GDM1 (cell line): ENCODE data around the gene CCND3.

Experiments used
- DNase-seq: peaks from one replicate; lab custom pipeline; 2025; lab: John Stamatoyannopoulos, UW

CCND3 gene

DNA sequence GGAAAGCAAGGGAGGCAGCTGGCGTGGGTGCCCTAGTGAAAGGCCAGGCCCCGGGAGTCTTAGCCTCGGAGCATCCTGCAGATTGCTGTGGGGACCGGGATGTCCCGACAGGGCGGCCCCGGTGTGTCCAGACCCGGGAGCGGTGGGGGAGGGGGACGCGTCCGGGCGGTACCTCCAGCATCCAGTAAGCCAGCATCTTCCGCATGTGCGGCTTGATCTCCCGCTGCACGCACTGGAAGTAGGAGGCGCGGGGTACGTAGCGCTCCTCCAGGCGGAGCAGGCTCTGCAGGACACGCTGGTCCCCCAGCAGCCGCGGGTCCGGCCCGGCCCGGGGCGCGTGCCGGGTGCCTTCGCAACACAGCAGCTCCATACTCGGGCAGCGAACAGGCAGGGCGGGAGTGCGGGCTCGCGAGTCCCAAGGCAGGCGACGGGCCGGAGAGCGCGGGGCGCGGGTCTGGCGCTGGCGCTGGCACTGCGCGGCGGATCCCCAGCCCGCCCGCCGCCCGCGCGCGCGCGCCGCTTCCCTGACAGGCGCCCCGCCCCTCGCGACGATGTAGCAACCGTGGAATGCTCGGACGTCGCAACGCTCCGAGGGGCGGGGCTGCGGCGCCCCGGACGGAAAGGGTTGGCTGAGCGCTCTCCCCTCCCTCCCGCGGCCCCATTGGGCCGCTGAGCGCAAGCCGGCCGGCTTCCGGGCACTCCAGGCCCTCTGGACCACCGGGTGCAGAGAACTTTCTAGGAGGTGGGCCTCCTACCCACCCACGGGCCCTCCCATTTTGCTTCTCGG lies at the start of gene CCND3:
Gene CCND3 (minus strand): TSS at position 529 of the 787 bp plus-strand sequence. CDS start 159 bp downstream, at position 370.
- peak; percentile 87 for DNase-seq

- no peak for DNase-seq
Observed at GRCh38 chr6:41986339-41986738, 44.7 kb upstream of the CCND3 start.

DNA sequence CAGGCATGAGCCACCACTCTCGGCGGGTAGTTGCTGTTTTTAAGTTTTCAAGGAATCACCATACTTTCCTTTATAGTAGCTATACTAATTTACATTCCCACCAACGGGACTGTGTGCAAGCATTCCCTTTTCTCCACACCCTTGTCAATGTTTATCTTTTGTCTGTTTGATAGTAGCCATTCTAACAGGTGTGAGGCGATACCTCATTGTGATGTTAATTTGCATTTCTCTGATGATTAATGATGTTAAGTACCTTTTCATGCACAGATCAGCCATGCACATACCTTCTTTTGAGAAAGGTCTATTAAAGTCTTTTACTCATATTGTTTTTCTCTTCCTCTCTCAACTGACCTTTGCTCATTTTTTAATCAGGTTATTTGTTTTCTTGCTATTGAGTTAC lies 43.0 kb upstream of the CCND3 start:
- no peak for DNase-seq

DNA sequence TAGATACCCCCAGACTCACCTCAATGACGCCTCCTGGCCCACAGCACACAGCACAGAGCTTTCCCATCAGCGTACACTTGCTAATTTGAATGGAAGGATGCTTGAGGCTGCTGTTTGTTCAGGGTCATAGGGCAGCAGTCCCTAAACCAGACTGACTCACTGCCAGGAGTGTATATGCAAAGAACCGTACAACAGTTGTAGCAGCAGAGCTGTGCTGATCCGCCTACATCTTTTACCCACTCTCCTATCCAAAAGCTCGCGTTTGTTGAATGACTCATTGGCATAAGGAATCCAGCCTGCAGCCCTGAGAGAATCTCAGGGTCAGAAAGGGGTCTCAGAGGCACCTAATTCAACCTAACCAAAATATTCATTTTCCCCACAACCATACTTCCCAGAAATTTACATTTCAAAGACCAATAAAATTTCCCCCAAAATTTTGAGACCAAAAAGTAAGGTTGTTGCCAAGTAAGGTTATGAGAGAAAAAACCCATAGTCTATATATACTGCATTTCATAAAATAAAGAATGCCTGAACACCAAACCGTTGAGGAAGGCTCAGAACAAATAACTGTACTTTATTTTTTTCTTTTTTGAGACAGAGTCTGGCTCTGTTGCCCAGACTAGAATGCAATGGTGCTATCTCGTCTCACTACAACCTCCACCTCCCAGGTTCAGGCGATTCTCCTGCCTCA lies 35.3 kb upstream of the CCND3 start:
- no peak for DNase-seq

- DNase-seq = no peak
Observed at GRCh38 chr6:41975276-41975675, 33.7 kb upstream of the CCND3 start.

DNA sequence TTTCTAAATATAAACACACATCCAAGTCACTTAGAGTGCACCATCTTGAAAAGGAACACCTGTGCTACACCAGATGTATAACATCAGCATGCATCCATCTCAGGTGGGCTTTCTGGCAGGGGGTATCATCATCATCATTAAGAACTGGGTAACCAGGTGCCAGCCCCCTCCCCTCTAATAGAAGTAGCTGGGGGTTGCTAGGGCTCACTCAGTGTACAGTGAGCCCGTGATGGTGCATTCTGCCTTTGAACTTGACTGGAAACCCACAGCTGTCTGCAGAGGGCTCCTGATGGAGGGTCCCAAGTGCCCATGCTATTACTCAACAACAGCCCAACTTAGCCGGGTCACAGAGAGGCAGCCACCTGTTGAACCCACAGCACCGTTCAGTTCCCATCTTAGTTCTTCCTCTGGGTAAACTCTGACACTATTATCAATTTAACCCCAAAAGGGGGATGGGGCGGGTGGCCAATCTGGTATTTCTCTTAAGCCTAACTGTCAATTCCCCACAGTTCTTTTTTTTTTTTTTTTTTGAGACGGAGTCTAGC lies 32.7 kb upstream of the CCND3 start:
- no peak for DNase-seq

- DNase-seq = no peak
Observed at GRCh38 chr6:41972826-41973225, 31.2 kb upstream of the CCND3 start.

GRCh38 chr6:41970436-41970846 lies 28.8 kb upstream of the CCND3 start:
- DNase-seq = no peak

DNA sequence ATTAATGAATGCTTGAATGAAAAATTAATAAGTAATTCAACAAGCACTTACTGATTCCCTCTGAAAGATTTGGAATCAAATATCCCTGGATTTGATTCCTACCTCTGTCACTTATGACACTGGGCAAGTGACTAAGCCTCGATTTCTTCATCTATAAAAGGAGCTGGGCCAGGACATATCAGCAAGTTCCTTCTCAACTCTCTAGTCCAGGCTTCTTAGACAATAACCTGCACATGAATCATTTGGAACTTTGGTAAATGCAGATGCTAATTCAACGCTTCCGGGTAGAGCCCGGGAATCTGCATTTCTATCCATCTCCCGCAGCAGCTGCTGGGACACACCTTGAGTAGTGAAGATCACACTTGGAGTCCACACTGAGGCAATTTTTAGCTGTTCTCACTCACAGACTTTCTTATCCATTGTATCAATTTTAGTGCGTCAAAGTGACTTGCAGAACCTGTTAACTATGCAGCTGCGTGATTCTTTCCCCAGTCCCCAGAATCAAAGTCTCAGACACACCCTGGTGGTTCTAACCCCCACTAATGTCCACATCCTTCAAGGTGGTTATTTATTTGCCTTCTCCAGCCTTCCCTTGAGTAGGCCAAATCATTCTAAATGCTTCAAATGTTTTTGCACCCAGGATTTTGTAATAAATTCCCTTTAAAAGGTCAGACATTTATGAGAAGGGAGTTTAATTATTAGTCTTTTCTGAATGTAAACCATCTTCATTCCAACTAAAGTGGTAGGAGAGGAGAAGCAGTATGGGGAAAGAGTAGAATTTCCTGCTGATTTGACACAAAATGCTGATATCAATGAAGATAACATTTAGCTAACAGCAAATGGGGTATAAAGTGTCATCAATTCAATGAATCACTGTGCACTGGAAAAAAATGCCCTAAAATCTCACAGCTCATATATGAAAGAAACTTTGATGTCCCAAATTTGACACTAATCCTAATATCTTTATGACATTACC lies 26.0 kb upstream of the CCND3 start:
- DNase-seq = no peak

GRCh38 chr6:41966961-41967311 lies 25.3 kb upstream of the CCND3 start:
- no peak for DNase-seq

- no peak for DNase-seq
Observed at GRCh38 chr6:41966214-41966920, 24.8 kb upstream of the CCND3 start.

GRCh38 chr6:41965429-41966213 lies 24.0 kb upstream of the CCND3 start:
- no peak for DNase-seq

- no peak for DNase-seq
Observed at GRCh38 chr6:41964201-41964887, 22.7 kb upstream of the CCND3 start.

DNA sequence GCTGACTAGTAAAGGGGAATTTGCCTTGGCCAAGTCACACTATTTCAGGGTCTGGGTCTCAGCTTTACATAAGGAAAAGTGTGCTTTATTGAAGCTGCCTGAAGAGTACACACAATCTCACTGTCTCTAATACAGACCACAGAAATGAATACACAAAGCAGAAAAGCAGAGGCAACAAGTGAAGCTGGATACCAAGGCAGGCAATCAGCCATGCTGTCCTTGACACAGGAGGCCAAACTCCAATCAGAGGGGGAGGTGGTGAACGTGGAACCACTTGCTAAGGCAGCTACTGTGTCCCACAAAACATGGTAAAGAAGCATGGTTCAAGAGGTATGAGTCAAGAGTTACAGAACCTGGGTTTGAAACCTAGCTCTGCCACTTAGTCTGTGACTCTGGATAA lies 21.8 kb upstream of the CCND3 start:
- DNase-seq = no peak

DNA sequence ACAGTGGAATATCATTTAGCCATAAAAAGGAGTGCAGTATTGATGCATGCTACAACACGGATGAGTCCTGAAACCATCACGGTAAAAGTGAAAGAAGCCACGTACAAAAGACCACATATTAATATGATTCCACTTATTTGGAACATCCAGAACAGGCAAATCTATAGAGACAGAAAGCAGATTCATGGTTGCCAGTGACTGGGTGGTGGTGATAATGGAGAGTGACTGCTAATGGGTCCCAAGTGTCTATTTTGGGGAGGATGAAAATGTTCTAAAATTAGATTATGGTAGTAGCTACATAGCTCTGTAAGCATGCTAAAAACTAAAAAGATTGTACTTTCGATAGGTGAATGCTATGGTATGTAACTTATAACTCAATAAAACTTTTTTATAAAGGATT lies 18.4 kb upstream of the CCND3 start:
- DNase-seq = no peak

DNA sequence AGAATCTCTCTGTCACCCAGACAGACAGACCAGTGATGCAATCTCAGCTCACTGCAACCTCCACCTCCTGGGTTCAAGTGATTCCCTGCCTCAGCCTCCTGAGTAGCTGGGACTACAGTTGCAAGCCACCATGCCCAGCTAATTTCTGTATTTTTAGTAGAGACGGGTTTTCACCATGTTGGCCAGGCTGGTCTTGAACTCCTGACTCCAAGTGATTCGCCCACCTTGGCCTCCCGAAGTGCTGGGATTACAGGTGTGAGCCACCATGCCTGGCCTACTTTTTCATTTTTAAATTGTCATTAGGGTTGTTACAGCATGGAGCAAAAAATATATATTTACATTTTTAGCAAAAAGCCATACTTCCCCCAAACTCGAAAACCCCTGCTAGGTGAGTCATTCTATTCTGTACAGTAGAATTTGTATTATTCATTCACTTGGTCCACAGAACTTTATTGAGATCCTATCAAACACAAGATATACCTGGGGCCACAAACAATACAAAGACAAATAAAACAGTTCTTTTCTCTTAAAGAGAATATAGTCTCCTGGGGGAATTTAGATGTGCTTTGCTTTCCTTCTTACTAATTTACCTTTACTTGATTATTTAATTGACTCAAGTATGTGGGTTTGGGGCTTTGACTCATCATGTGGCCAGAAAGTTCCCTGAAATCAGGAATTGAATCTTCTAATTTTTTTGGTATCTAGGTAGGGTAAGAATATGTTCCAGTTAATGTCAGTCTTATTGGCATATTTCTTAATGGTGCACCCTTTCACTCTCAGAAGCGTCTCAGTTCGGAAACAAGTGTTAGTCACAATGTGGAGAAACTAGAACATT lies 16.6 kb upstream of the CCND3 start:
- no peak for DNase-seq

GRCh38 chr6:41957117-41957516 lies 15.5 kb upstream of the CCND3 start:
- DNase-seq = no peak

DNA sequence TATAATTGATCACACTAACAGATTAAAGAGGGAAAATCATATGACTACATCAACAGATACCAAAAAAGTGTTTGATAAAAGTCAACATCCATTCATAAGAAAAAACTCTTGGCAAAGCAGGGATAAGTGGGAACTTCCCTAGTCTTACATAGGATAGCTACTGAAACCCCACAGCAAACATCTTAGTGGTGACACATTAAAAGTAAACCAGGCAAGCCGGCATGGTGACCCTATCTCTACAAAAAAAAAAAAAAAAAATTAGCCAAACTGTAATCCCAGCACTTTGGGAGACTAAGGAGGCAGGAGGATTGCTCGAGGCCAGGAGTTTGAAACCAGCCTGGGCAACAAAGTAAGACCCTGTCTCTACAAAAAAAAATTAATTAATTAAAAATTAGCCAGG lies 13.8 kb upstream of the CCND3 start:
- DNase-seq = no peak

- DNase-seq = no peak
Observed at GRCh38 chr6:41954668-41955067, 13.1 kb upstream of the CCND3 start.
